ENCODE measurements around the gene CYB5R3. TPM values are rescaled to one million over a fixed set of nuclear protein-coding genes. Genes with fewer than 3 reads are reported as not detected.
A peak's percentile ranks its signal among the peaks of the same experiment; 100 is the strongest.

Gene CYB5R3
- total RNA-seq, 1 experiment from 2014 or later = 44.6 TPM

DNA sequence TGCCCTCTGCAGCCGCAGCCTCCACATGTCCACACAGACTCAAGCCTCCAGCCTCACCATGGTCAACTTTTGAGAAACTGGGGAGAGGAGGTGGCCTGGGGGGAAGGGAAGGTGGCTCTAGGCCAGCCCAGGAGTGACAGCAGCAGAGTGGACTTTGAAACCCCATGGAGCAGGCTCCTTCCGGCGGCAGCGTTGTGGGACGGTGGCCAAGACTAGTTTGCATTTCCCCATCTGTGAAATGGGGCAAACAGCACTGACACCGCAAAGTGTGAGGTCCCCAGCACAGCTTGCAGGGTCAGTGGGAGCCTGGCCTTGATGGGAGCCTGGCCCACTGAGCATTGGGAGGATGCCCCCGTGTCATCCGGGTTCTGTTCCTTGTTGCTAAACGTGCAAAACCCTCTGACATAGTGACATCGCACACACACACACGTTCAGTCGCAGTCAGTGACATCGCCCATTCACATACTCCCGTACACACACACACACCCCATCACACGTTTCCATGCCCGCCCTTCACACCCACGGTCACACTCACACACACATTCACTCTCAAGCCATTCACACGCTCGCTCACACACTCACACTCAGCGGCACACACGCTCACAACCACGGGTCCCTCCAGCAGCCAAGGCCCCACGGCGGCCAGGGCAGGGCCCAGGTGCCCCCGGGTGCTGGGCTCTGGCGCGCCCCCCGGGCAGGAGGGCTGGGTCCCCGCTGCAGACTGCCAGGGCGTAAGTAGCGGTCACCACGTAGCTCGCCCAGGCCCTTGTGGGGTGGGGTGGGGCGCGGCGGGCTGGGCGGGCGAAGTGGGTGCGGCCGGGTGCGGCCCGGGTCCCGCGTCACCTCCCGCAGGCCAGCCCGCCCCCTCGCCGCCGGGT lies 585 bp downstream of the CYB5R3 start:
- peak; percentile 29 for DNase-seq (ENCODE audit: low spot score)
- in situ Hi-C loops (cut with HindIII; ENCODE audit: low sequenced_read_pairs) = no loop called here

DNA sequence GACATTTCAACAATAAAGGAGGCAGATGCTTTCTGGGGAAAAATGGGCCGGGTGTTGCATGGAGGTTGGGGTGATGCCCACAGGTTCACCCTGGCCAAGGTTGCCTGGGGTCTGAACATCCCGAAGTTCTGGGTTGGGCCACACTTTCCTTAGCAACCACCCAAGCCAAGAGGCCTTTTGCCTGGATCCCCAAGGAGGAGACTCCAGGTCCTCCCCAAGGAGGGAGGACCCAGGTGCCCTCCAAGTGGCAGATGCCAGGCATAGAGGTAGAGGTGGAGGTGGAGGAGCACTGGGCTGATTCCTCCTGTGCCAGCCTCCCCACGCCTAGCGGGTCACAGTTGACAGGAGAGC lies 1.2 kb downstream of the CYB5R3 start:
- in situ Hi-C loops (cut with HindIII; ENCODE audit: low sequenced_read_pairs) = no loop called here
- no peak for DNase-seq (ENCODE audit: low spot score)

DNA sequence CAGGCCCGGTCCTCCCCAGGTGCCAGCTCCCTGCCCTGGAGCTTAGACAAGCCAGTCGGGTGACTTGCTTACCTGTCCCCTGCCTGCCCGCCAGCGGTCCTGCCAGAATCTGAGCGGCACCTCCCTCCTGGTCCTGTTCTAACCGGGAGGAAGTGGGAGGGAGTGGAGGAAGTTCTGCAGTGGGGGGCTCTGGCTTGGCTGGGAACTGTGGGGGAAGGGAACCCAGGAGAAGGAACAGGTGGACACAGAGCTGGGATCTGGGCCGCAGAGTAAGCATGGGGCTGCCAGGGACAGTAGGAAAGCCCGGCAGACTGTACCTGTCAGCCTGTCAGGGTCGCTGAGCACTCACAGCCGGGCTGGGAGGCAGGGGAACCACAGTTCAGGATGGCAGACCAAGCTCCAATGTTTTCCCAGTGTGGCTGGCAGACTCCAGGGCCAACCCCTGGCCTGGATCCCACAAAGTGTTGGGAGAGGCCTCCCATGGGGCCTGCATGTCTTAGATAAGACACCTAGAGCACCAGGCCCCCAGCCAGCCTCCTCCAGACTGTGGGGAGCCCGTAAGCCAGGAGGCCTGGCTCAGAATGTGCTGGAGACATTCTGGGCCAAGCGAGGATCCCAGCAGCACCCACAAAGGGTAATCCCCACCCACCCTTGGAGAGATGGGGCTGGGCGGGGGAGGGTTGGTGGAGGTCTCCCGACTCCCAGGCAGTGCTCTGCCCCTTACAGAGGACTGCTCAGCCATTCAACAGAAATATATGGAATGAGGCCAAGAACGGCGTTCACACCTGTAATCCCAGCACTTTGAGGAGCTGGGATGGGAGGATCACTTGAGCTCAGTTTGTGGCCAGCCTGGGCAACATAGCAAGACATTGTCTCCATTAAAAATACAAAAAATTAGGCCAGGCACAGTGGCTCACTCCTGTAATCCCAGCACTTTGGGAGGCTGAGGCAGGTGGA lies 2.3 kb downstream of the CYB5R3 start:
- DNase-seq (ENCODE audit: low spot score) = peak; percentile 71
- in situ Hi-C loops (cut with HindIII; ENCODE audit: low sequenced_read_pairs) = no loop called here

DNA sequence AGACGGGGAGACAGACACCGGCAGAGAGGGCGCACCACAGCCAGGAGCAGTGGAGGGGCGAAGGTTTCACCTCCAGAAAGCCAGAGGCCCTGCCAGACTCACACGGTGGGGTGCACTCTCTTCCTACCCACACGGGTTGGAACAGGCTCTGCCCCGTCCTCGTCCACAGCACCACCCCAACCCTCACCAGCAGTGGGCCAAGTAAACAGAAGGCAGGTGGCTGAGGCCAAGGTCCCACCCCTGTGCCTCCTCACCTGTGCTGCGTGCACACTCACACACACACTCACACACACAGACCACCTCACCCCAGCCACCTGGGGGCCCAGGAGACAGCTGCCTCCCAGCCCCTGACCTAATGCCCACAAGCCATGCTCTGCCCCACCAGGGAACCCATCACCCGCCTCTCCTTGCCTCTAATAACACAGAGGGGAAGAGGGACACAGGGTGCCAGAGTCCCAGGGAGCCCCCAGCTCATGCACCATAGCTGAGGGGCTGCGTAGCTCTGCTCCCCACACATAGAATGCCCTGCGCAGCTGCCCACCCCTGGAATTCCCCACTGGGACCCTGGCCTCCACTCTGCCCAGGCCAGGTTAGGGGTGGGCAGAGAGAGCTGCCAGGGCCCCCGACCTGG lies 3.1 kb downstream of the CYB5R3 start:
- in situ Hi-C loops (cut with HindIII; ENCODE audit: low sequenced_read_pairs) = no loop called here
- DNase-seq (ENCODE audit: low spot score) = peak; percentile 58

DNA sequence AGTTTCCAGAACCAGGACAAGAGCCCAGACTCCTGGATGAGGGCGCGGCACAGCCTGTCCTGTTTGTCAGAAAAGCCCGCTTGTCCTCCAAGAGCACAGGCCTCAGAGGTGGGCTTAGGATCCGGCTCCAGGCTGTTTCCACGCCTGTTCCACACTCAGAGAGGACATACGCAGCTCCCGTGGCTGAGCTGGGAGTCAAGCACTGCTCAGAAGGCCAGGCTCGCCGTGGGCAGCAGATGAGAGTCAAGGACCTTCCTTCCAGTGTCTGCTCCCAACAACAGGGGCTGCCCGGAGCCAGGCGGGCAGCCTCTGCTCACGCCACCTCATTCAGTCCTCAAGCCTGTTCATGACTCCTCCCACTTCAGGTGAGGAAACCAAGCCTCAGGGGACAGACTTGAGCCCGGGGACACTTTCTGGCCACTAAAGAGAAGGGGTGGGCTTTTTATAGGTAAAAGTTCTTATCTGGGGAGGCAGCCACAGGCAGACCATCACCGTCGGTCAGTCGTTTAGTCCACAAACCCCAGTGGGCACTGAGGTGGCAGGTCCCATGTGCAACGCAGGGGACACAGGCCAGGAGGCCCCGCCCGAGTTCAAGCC lies 3.8 kb downstream of the CYB5R3 start:
- in situ Hi-C loops (cut with HindIII; ENCODE audit: low sequenced_read_pairs) = no loop called here
- DNase-seq (ENCODE audit: low spot score) = peak; percentile 53

DNA sequence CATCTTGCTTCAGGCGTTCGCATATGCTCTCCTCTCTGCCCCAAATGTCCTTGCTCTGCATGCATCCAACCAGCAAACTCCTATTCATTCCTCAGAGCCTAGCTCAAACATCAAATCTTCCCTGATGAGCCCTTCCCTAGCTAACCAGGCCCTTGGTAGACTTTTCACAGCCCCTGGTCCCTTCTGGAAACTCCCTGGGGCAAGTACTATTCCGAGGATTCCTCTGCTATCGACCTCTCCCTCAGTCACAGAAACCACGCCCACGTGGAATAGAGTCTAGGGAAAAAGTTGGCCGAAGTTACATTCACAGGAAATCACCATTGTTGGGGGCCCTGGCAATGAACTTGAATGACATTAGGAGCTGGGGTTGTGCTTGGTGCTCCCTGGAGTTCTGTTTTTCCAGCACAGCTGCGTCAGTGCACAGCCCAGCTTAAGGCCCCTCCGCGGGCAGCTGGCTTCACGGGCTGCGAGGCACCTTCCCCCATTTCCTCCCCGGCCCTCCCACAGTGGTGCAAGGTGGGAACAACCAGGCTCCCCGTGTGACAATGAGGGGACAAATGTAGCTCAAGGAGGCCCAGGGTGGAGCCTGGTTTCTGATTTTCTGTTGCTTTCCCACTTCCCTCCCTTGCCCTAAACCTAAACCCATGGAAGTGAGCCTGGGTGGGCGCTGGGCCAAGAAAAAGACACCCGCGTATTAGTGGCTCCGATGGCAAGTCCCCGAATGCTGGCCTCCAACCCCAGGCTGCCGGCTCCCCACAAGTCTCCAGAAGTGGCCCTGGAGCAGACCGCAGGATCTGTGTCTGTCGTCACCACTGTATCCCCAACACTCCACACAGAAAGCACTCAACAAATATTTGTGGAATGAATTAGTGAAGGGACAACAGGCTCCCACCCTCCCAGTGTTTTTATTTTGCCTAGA lies 4.5 kb downstream of the CYB5R3 start:
- DNase-seq (ENCODE audit: low spot score) = peak; percentile 45
- in situ Hi-C loops (cut with HindIII; ENCODE audit: low sequenced_read_pairs) = no loop called here

DNA sequence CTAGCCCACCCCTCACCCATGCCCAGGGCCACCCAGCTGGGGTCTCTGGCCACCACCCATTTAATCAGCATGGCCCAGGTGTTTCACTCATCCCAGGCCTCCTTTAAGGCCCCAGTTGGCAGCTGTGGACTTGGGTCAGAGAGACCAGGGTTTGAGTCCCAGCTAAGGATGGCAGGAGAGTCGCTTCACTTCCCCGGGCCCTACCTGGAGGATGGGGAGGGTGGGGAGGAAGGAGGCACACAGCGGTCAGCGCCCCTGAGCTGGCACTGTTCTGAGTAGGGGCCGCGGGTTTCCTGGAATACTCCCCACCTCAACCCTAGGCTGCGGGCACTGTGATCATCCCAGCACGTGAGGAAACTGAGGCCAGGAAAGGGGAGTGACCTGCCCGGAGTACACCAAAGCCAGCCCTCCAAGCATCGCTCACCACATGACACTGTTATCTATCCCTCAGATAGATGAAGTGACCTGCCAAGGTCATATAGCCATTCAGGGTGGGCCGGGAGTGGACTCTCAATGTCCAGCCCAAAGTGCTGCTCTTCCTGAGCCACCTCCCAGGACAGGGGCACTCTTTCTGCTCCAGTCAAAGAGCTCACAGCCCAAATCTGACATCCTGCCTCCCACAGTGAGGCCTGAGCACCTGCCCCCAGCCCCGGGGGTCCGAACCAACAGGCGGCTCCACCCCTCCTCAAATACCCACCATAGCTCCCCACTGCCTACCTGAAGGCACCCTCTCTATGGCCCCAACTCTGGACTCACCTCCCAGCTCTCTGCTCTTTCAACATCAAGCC lies 5.4 kb downstream of the CYB5R3 start:
- in situ Hi-C loops (cut with HindIII; ENCODE audit: low sequenced_read_pairs) = no loop called here
- DNase-seq (ENCODE audit: low spot score) = no peak

DNA sequence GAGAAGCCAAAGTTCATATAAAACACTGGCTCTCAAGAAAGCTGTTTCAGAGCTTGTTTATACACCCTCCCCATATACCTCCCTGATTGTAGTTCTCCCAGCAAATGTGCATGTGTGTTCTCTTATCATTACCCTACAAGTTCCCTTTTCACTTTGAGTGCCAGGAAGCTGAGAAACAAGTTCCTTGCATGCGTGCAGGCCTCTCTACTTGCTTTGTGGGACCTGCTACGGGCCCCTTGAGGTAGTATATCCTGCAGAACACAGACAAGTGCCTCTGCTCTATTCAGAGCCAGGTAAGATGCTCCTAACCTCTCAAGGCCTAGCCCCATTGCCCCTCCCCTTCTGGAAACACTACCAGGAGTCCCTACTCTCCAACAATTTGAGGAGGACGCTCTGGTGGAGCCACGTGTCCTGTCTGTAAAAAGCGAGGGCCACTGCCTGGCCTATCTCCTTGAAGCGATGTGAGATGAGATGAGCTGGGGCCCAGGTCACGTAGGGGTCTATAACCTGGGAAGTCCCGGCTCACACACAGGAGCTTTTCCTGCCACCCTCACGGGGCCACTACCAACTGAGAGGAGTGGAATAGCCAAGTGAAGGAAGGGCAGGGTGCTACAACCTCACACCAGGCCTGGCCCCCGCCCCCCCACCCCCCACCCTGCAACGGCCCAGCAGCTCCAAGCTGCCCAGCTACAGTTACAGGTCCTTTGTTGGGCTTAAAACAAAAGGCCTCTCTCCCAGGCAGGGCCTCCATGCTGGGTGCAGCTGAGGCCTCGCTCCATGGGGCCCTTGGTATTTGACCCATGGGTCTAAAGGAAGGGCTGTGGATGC lies 6.2 kb downstream of the CYB5R3 start:
- DNase-seq (ENCODE audit: low spot score) = no peak
- in situ Hi-C loops (cut with HindIII; ENCODE audit: low sequenced_read_pairs) = no loop called here

DNA sequence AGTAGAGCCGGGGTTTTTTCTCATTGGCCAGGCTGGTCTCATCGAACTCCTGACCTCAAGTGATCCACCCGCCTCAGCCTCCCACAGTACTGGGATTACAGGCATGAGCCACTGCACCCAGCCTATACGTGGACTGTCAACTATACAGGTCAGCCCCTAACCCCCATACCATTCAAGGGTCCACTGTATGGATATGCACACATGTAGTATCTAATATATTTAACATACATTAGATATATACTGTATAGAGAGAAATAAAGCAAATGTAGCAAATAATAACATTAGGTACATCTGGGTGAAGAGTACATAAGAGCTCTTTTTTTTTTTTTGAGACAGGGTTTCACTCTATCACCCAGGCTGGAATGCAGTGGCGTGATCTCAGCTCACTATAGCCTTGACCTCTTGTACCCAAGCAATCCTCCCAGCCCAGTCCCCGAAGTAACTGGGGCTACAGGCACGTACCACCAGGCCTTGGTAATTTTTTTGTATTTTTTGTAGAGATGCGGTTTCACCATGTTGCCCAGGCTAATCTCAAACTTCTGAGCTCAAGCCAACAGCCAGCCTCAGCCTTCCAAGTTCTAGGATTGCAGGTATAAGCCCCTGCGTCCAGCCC lies 7.3 kb downstream of the CYB5R3 start:
- no peak for DNase-seq (ENCODE audit: low spot score)
- in situ Hi-C loops (cut with HindIII; ENCODE audit: low sequenced_read_pairs) = no loop called here

DNA sequence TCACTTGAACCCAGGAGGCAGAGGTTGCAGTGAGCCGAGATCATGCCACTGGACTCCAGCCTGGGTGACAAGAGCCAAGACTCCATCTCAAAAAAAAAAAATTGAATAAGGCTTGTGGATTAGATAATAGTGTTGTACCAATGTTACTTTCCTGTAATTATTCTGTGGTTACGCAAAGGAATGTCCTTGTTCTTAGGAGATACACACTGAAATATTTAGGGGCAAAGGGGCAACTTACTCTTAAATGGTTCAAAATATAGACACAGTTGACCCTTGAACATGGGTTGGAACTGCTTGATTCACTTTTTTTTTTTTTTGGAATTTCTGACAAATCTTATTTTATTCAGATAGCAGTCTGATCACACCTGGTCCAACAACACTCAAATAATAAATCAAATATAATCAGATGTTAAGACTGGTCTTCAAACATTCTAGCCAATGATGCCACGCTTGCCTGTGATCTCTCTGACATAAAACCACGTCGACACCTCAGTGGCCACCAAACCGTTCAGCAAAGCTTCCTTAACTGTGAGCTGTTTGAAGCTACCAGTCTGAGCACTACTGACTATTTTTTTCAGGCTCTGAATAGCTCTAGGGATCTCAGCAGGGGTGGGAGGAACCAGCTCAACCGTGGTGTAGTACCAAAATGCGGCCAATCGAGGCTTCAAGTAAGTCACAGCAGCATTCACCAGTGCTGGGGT lies 9.5 kb downstream of the CYB5R3 start:
- in situ Hi-C loops (cut with HindIII; ENCODE audit: low sequenced_read_pairs) = no loop called here

DNA sequence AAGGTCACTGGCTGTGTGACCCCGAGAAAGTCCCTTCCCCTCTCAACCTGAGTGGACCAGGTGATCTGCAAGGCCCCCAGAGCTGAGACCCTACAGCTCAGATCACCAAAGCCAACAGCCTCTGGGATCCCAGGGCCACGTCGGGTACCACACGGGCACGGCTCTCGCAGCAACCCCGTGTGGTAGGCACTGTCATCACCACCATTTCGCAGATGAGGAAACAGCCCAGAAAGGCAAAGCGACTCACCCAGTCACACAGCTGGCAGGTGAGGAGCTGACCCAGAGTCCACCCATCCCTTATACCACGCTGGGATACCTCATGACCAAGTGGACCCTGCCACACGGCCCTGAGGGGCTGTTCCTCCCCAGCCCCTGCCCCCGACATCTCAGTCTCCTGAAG lies 11.6 kb downstream of the CYB5R3 start:
- in situ Hi-C loops (cut with HindIII; ENCODE audit: low sequenced_read_pairs) = no loop called here
- no peak for DNase-seq (ENCODE audit: low spot score)

More for the DNA sequence above, 9.5 kb downstream of the CYB5R3 start:
- DNase-seq (ENCODE audit: low spot score) = no peak

DNA sequence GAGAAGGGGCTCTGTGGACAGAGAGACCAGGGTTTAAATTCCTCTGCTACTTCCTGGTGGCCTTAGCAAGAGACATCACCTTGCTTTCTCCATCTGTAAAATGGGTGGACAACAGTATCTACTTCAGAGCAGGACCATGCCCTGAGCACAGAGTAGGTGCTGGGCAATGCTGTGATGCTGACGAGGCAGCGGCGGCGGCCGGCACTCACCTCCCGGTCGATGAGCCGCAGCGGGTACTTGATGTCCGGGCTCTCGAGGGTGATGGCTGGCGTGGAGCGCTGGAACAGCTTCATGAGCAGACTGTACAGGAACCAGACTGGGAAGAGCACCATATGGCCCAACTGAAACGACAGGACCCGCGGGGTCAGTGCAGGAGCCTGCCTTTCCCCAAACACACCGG lies 12.7 kb downstream of the CYB5R3 start:
- DNase-seq (ENCODE audit: low spot score) = no peak
- in situ Hi-C loops (cut with HindIII; ENCODE audit: low sequenced_read_pairs) = no loop called here

DNA sequence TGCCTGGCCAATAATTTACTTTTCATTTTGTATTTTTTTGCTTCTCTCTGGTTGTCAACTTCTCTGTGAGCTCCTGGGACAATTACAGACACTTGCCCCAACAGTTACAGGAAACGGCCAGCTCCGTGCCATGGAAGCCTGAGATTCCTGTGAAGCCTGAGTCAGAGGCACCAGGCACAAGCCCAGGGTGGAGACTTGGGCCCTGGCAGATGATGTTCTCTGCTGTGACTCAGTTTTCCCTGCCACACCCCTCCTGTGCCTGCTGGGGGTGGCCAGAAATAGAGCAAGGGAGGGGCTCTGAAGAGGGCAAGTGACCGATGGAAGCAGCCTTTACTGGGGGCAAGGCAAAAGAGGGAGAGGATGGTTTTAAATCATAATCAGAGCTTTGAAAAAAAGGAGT lies 13.7 kb downstream of the CYB5R3 start:
- no peak for DNase-seq (ENCODE audit: low spot score)
- in situ Hi-C loops (cut with HindIII; ENCODE audit: low sequenced_read_pairs) = no loop called here

DNA sequence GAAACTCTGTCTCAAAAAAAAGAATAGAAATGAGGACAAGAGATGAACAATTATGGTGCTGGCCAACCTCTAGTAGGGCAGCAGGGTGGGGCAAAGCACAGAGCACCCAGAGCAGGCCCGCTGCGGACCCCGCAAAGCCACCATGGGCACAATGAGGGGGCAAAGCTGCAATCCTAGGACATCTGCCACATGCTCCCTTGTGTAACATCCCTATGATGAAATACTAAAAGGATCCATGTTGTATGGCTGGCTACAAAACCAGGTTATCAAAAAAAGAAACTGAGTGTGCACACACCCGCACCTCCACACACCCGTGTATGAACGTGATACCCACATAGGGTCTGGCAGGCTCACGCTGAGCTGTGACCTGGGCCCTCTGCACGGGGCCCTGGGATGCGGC lies 16.2 kb downstream of the CYB5R3 start:
- no peak for DNase-seq (ENCODE audit: low spot score)
- in situ Hi-C loops (cut with HindIII; ENCODE audit: low sequenced_read_pairs) = no loop called here

DNA sequence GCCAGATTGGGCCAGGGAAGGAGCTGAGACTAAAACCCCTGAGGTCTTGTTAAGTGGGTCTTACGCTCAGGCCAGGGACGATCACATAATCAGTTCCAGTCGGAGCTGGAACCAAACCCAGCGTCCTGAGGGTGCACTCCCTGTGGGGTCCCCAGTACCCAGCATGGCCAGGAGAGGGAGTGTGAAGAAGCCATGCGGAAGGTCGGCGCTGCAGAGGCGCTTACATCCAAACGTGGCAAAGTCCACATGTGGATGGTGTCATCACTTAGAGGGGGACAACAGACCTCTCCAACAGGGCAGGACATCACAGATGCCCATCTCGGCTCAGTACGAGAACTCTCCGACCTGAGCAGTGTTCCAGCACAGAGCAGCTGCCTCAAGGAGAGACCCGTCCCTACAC lies 17.1 kb downstream of the CYB5R3 start:
- in situ Hi-C loops (cut with HindIII; ENCODE audit: low sequenced_read_pairs) = no loop called here
- DNase-seq (ENCODE audit: low spot score) = no peak
